HG02759 (cell line): ENCODE data around the gene UST.
"Not testable (repeated sequence)": the region's sequence is repeated elsewhere in the genome, so short reads cannot be mapped to it uniquely, and the experiment has no call there.

Experiments
- ATAC-seq: cut with Tn5 transposase; IDR thresholded peaks from one replicate; pipeline ENCODE4 v1.9.1; 2021; ENCODE audit warnings: mild to moderate bottlenecking, moderate library complexity; ENCODE audit not compliant: unreplicated experiment

UST gene

DNA sequence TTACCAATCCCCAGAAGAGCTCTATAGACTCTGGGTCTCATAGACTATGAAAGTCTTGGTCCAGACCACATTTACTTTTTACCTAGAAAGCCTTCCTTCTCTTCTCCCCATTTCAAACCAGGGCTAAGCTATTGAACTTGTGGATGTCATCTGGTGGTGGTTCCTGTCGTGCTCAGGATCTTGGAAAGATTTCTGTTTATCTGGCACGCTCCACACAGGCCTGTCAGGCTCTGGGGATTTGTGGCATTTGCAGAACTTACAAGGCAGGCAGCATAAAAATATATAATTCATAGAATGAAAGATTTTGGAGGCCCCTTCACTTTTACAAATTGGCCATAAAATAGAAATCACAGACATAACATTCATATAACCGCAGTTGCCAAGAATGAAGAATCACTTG, 188.1 kb downstream of the UST start:
- no peak for ATAC-seq

DNA sequence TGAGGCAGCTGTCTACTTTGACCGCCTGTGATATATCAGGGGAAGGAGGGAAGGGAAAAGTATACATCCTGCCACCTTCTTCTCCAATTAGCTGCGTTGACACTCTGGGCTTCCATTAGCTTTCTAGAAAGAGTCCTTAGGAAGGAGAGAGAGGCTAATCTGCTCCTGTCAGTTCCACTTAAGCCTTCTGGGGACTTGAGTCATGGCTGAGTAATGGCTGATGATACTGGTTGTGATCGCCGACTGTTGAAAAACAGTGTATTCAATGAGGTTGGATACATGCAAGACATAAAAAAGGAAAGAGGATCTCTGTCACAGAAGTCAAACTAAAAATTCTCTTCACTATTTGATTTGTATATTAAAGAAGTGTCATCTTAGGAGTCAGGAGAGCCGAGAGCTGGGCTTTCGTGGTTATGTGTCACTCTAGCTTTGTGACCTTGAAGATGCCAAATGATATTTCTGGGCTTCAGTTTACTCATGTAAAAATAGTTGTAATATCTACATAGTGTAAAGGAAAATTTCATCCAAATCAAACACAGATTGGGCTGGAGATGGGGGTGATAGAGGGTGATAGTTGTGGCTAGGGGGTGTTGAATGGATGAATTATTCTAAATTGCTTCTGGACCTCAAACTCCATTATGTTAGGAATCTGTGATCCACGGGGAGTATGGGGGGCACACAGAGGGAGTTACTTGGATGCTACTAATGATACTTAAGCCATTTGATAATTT, 189.0 kb downstream of the UST start:
- no peak for ATAC-seq

DNA sequence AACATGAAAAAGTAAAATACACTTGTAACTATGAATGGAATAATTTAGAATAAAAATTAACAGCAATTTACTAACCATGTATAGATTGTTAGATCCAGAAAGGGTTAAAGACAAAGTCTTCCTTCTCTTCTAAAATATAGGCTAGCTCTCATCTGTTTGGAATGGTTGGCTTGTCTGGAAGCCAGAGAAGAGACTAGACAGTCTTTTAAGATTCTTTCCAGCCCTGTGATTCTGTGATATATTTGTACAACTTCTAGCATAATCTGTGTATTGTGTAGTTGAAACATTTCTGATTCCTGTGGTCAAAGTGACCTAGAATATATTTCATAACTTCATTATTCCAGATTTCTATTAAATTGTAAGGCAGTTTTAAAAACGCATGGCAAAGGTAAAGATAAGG, 196.6 kb downstream of the UST start:
- no peak for ATAC-seq

GRCh38 chr6:148944608-148945007, 197.8 kb downstream of the UST start:
- ATAC-seq = no peak

DNA sequence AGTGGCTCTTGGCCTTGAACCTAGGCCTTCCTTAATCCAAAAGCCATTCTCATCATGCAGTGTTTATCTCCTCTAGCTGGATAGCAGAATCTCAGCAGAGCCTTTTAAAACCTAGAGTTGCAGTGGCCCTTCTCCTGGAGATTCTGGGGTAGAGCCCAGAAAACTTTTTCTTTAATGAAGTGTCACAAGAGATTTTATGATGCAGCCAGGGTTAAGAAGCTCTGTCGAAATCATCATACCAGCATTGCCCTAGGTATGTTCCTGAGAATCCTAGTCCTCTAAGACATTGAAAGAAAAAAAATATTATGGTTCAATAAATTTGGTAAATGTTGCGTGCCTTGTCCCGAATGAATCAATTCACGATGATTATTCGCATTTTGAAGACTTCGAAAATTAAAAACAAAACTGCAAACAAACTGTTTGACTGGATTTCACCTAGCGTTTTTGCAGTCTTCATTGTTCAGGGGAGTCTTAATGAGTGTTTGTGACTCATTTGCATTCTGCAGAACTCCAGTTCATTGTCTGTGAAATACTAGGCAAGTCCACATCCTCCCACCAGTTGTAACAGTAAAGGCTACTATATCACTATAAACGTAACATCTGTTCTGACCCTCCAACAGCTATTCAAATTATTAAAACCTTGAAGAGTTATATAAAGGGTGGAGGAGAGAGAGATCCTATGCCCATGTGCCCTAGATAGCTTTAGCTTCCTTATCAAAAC, 198.6 kb downstream of the UST start:
- no peak for ATAC-seq

DNA sequence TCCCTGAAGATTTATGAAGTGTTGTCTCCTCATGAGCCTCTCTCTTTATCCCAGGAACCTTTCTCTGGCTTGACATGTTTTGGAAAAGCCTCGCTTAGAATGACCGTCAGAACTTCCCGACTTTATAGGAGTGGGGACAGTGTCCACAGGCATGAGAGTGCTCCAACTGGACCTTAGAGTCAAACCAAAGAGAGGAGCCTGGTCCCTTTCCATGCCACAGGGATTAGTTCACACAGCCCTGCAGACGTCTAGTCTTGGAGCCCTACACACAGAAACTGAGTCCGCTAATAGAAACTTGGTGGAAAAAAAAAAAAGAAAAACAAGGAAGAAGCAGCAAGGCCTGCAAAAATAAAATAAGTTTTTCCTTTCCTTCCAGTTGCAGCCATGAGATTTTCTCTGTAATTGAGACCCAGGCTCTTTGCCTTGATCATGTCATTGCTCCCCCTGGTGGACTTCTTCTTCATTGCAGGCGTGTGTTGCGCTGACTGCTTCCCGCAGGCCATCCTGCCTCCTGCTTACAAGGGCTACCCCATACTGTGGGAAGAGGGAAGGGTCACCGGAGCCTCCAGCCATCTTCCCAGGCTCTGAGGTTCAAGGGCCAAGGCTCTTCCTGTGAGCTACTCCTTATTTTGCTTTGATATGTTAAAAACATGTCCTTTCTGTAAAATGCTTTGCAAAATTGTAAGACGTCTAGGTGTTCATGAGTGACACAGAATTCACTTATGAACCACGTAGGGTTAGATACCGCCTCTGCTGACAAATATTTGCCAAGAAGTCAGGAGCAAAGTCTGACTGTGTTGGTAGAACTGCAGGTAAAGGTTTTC, 201.0 kb downstream of the UST start:
- no peak for ATAC-seq

DNA sequence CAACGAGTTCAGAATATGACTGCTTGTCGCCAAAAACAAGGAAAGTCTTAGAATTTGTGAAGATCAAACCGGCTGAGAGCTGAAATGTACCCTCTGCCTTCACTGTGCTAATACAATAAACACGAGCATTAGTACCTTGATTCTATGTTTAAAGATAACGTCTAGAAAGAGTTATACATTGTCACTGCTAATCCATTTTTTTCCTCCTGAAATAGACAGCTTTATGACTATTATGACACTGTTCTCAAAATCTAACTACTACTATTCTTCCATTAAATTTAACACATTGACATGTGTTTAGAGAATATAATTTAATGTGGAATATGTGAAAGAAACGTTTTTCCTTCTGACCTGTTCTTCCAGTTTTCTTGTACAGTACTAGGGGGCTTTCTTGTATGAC, 204.8 kb downstream of the UST start:
- no peak for ATAC-seq

GRCh38 chr6:148952147-148953035, 205.6 kb downstream of the UST start:
- ATAC-seq = no peak

DNA sequence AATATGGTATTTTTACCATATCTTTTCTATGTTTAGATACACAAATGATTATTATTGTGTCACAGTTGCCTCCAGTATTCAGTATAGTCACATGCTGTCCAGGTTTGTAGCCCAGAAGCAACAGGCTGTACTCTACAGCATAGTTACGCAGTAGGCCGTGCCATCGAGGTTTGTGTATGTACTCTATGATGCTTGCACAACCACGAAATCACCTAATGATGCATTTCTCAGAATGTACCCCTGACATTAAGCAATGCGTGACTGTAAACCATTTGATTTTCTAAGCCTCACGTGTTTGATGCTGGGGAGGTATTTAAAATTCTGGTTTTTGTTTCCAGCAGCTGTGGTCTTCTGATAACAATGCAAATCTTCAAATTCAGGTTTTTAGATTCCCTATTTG, 207.6 kb downstream of the UST start:
- no peak for ATAC-seq

- no peak for ATAC-seq
Measured at GRCh38 chr6:148954934-148955333, 208.1 kb downstream of the UST start.

- ATAC-seq = no peak
Measured at GRCh38 chr6:148955441-148955840, 208.6 kb downstream of the UST start.

GRCh38 chr6:148956163-148956562, 209.3 kb downstream of the UST start:
- ATAC-seq = not testable (repeated sequence)

GRCh38 chr6:148957752-148958151, 210.9 kb downstream of the UST start:
- ATAC-seq = no peak

DNA sequence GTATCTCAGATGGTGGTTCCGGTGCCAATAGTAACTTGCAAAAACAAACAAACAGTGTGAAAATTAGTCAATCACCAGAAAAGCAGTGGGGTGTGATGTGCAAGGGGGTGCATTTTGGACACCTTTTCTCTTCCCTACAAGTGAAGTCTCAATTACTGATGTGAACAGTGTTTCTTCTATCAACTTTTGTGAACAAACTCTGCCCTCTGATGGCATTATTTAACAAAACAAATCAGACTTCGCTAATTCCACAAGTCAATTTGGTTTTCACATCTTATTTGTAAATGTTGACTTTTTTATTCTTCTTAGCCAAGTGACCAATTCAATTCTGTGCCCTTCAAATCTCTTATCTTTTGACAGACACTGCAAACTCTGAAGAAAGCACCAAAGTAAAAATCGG, 212.2 kb downstream of the UST start:
- ATAC-seq = no peak

DNA sequence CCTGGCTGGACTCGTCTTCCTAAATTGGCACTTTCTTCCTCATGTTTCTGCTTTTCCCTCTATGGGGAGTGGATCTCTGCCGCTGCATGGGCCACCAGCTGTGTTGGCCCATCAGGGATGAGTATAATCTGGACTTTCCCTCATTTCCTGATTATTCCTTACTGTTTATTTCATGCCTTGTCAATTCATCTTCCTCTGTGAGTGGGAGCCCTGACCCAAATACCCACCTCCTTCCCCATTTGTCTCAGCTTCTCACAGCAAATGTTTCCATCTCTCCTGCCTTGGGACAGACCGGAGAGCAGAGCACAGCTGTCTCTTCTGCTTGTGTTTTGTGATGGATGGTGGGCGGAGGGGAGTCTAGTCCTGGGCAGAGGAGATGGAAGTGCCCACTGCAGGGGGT, 212.7 kb downstream of the UST start:
- ATAC-seq = no peak

DNA sequence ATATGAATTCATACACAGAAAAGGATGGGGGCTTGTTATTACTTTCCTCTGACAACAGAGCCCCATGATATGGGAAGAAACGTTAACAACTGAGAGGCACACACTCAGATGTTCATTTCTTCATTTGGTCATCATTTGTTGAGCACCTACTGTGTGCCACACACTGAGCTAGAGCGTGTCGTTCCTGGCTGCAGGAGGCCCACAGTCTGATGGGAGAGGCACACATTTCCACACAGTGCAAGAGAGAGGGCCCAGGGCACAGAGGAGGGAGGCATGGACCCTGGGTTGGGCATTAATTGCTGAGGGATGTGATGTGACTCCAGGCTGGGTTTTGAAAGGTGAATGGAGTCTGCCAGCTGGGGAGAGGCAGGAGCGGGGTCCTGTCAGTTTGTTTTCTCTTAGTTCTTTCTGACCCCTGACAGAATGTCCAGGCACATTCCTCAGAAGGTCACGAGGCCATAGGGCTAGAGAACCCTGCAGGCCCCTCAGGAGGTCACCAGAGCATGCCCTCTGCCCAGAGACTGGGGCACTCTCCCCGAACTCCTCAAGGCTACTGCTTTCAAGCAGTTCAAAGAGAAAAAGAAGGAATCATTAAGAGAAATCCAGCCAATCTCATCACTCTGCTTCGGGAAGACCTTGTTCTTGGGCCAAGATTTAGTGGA, 216.2 kb downstream of the UST start:
- no peak for ATAC-seq

GRCh38 chr6:148963738-148964137, 216.9 kb downstream of the UST start:
- no peak for ATAC-seq

DNA sequence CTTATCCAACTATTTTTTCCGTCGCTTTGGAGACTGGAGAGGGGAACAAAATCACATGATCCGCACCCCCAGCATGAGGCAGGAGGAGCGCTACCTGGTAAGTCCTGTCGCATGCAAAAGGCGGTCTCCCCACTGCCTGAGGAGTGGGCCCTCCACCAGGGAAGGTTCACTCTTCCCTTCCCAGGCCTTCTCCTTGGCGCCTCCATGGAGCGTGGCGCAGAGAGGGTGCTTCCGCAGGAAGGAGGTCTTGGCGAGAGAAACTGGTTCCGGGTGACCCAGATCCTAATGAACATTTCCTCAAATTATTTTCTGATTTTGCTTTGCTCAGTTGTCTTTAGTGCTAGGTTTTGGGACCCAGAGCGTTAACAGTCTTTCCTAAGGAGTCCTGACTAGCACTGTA, 217.6 kb downstream of the UST start:
- no peak for ATAC-seq

DNA sequence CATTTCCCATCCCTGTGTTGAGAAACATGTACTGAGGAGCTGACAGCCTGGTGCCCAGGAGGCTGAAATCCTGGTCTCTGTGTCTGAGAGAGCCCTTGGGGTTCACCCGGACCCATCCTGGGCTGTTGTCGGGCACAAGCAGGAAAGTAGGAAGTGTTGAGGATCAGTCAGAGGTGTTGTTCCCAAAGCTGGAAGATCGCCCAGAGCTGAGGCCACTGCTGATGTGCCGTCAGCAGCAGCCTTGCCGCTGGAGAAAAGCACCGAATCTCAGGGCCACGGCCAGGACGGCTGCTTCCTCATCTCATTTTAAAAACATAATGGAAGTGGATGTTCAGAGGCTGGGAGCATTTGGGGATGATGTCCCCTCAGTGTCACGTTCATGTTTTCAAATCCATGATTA, 218.5 kb downstream of the UST start:
- ATAC-seq = no peak

- ATAC-seq = no peak
Measured at GRCh38 chr6:148967011-148967520, 220.2 kb downstream of the UST start.
